ENCODE measurements around the gene PARN. TPM values are rescaled to one million over a fixed set of nuclear protein-coding genes. Genes with fewer than 3 reads are reported as not detected.

PARN gene
- total and polyA plus RNA-seq, 2 of the 4 experiments (the other 2 are of a cell fraction) = 24.6 to 25.1 TPM

DNA sequence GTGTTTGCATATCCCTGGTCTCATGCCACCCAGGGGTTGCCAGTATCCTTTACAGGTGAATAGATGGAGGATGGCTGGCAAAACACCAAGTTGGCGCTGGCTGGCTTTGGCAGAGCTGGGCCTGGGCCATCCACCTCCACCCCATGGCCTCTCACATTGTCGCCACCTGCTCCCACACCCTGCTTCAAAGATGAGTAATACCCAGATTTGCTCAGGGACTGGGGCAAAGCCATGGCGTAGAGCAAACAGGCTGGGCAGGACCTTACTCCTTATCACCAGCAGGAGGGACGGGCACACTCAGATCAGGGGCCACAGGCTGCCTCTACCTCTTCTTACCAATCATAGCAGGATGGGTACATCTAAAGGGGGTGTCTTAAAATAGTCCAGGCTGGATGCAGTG is 39.7 kb upstream of the PARN start:
- Histone ChIP-seq H3K9me3 (ENCODE audit: control insufficient read depth, insufficient read depth, low read length) (no peaks in the 10 kb centered on the region), H3K23ac (ENCODE audit: low read depth, low read length) (no peak overlapping the region), H3K14ac (replicated peaks; ENCODE audit: low read depth, low read length) (no peak overlapping the region), H3K27me3 (ENCODE audit: control insufficient read depth, insufficient read depth, low read length) (no peaks in the 10 kb centered on the region), H4K20me1 (ENCODE audit: insufficient read depth, low read length) (no peaks in the 10 kb centered on the region), H2AK5ac (ENCODE audit: low read depth, low read length) (no peak overlapping the region), H3K56ac (ENCODE audit: extremely low read depth, insufficient read depth, low read length) (no peak overlapping the region), H3K36me3 (ENCODE audit: control insufficient read depth, insufficient read depth, low read length) (peaks cover 21% of the 10 kb centered on the region), H4K91ac (ENCODE audit: insufficient read depth, low read depth, low read length) (no peak overlapping the region), H4K5ac (ENCODE audit: low read depth, low read length) (no peak overlapping the region), H3K4ac (ENCODE audit: low read depth, low read length) (no peak overlapping the region), H3K4me2 (ENCODE audit: low read depth, low read length) (no peak overlapping the region), H3K79me1 (ENCODE audit: low read depth in 1 of 2, low read length in 2 of 2) (no peaks in the 10 kb centered on the region), H3K27ac (ENCODE audit: insufficient read depth, low read length) (no peak overlapping the region), H2BK15ac (ENCODE audit: low read depth, low read length) (no peak overlapping the region), H3K18ac (ENCODE audit: low read depth, low read length) (no peak overlapping the region), H3K4me3 (ENCODE audit: insufficient read depth, low read depth, low read length) (no peak overlapping the region), H2BK120ac (ENCODE audit: low read depth, low read length) (no peak overlapping the region), H3K9me1 (ENCODE audit: insufficient read depth, low read length) (0 out of 2 replicates have a peak, but pooled peaks cover 3% of the 10 kb centered on the region), H3K4me1 (ENCODE audit: control insufficient read depth, insufficient read depth, low read length) (no peaks in the 10 kb centered on the region), H3K9ac (ENCODE audit: low read depth, low read length) (no peak overlapping the region), H2AFZ (replicated peaks; ENCODE audit: low read length, poor library complexity) (no peak overlapping the region), H2BK20ac (ENCODE audit: low read depth, low read length) (no peak overlapping the region), H2BK5ac (ENCODE audit: low read depth, low read length, poor library complexity, severe bottlenecking) (no peak overlapping the region), H2AK9ac (replicated peaks; ENCODE audit: low read depth, low read length, poor library complexity) (no peak overlapping the region), H4K8ac (ENCODE audit: low read depth in 2 of 2, low read length in 2 of 2) (no peak overlapping the region)
- dilution Hi-C loops (cut with HindIII; ENCODE audit: low sequenced_read_pairs, unreplicated experiment) = no loop called here
- no peak for ATAC-seq (ENCODE audit: low read depth)
- no peak for DNase-seq
- POLR2A ChIA-PET (ENCODE audit: unreplicated experiment) = no interaction called here
- BruUV-seq (replicated peaks) = no TSS peak
- TF ChIP-seq, protein P1, sequence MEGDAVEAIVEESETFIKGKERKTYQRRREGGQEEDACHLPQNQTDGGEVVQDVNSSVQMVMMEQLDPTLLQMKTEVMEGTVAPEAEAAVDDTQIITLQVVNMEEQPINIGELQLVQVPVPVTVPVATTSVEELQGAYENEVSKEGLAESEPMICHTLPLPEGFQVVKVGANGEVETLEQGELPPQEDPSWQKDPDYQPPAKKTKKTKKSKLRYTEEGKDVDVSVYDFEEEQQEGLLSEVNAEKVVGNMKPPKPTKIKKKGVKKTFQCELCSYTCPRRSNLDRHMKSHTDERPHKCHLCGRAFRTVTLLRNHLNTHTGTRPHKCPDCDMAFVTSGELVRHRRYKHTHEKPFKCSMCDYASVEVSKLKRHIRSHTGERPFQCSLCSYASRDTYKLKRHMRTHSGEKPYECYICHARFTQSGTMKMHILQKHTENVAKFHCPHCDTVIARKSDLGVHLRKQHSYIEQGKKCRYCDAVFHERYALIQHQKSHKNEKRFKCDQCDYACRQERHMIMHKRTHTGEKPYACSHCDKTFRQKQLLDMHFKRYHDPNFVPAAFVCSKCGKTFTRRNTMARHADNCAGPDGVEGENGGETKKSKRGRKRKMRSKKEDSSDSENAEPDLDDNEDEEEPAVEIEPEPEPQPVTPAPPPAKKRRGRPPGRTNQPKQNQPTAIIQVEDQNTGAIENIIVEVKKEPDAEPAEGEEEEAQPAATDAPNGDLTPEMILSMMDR (conservative IDR thresholded peaks at IDR 0.05; ENCODE audit: low read depth, low read length) = no peak
- TF ChIP-seq, protein P2, sequence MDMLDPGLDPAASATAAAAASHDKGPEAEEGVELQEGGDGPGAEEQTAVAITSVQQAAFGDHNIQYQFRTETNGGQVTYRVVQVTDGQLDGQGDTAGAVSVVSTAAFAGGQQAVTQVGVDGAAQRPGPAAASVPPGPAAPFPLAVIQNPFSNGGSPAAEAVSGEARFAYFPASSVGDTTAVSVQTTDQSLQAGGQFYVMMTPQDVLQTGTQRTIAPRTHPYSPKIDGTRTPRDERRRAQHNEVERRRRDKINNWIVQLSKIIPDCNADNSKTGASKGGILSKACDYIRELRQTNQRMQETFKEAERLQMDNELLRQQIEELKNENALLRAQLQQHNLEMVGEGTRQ (IDR thresholded peaks at IDR 0.05; ENCODE audit: low read depth, low read length) = no peak
- TF ChIP-seq MAFK (IDR thresholded peaks at IDR 0.05; ENCODE audit: low read depth, low read length) = no peak
- TF ChIP-seq, protein P3, sequence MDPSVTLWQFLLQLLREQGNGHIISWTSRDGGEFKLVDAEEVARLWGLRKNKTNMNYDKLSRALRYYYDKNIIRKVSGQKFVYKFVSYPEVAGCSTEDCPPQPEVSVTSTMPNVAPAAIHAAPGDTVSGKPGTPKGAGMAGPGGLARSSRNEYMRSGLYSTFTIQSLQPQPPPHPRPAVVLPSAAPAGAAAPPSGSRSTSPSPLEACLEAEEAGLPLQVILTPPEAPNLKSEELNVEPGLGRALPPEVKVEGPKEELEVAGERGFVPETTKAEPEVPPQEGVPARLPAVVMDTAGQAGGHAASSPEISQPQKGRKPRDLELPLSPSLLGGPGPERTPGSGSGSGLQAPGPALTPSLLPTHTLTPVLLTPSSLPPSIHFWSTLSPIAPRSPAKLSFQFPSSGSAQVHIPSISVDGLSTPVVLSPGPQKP (IDR thresholded peaks at IDR 0.05; ENCODE audit: borderline replicate concordance, low read depth, low read length) = no peak
- no peak for TF ChIP-seq POLR2A (IDR thresholded peaks at IDR 0.05; ENCODE audit: low read depth, low read length)
- no peak for TF ChIP-seq MAZ (IDR thresholded peaks at IDR 0.05; ENCODE audit: borderline replicate concordance, low read depth, low read length)
- TF ChIP-seq FOS (IDR thresholded peaks at IDR 0.05; ENCODE audit: low read depth, low read length) = no peak
- TF ChIP-seq CHD1 (IDR thresholded peaks at IDR 0.05; ENCODE audit: low read depth, low read length) = no peak
- TF ChIP-seq RCOR1 (IDR thresholded peaks at IDR 0.05; ENCODE audit: insufficient replicate concordance, low read length) = no peak
- TF ChIP-seq SMC3 (IDR thresholded peaks at IDR 0.05; ENCODE audit: low read depth, low read length) = no peak
- no peak for TF ChIP-seq CEBPB (IDR thresholded peaks at IDR 0.05; ENCODE audit: low read depth, low read length)
- TF ChIP-seq NFE2L2 (IDR thresholded peaks at IDR 0.05; ENCODE audit: low read depth, low read length) = no peak
- TF ChIP-seq RAD21 (IDR thresholded peaks at IDR 0.05; ENCODE audit: low read length) = no peak
- no peak for TF ChIP-seq MXI1 (IDR thresholded peaks at IDR 0.05; ENCODE audit: borderline replicate concordance, low read depth, low read length)
- TF ChIP-seq BHLHE40 (IDR thresholded peaks at IDR 0.05; ENCODE audit: low read depth, low read length) = no peak
- no peak for TF ChIP-seq RFX5 (IDR thresholded peaks at IDR 0.05; ENCODE audit: low read depth, low read length)
- intact Hi-C loops (cut with micrococcal nuclease) = no loop called here
- CTCF ChIA-PET = no interaction called here
- in situ Hi-C loops (cut with MboI; ENCODE audit: low sequenced_read_pairs) = no loop called here
- whole genome bisulfite sequencing, 2 experiments (ENCODE audit: extremely low coverage in 2 of 2, insufficient read length in 1 of 2) = 100% methylated on average over 1 of the region's 4 CpGs; no CpG with 5 or more reads in 1 of the 2 experiments
